Tongue (tissue), 2 donors: ENCODE results near the gene TOX3. TPM values are rescaled to one million over a fixed set of nuclear protein-coding genes. Genes with fewer than 3 reads are reported as not detected.
A peak's percentile ranks its signal among the peaks of the same experiment; 100 is the strongest.

Experiments
- DNase-seq: peaks from one replicate; pipeline ENCODE4 v3.0.0-alpha.2; 2015
- total RNA-seq: library from RNA; depleted of rRNA; stranded (reverse); fragments of >200 nt; gene quantifications from one replicate; pipeline ENCODE4 v1.2.3, GENCODE V29; 2014

TOX3 gene
- total RNA-seq, 1 donor from 2014 or later, result 0.31 TPM

- no peak for DNase-seq
Measured at GRCh38 chr16:52492789-52493357, 54.1 kb downstream of the TOX3 start.

GRCh38 chr16:52491216-52491615 lies 55.7 kb downstream of the TOX3 start:
- no peak for DNase-seq

DNA sequence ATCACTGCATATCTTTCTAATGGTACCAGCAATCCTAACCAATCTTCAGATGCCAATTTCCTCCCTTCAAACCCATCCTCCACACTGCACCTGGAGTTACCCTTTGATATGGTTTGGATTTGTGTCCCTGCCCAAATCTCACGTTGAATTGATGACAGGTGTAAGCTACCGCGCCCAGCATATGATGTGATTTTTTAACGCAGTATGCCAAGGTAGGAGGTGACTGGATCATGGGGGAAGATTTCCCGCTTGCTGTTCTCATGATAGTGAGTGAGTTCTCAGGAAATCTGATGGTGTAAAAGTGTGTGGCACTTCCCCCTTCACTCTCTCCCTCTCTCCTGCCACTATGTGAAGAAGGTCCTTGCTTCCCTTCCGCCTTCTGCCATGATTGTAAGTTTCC lies 57.0 kb downstream of the TOX3 start:
- no peak for DNase-seq

DNA sequence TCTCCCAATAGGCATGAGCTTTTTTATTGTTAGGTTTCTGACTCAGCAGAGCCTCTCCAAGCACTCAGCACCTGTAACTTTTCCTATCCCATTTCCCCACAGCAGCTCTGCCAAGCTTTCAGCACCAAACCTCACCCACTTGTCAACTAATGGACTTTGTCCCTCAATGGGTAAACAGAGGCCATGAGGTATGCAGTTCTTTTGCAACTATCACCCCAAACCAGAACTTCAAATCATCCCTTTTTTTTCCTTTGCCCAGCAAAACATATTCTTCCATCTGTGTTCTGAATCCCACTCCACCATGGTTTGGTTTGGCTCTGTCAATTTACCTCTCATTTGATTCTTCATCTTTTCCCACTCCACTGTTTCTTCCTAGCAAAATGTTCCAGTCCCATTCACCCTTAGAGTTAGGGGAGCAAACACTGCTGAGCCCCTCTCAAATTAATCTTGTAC lies 58.1 kb downstream of the TOX3 start:
- no peak for DNase-seq

DNA sequence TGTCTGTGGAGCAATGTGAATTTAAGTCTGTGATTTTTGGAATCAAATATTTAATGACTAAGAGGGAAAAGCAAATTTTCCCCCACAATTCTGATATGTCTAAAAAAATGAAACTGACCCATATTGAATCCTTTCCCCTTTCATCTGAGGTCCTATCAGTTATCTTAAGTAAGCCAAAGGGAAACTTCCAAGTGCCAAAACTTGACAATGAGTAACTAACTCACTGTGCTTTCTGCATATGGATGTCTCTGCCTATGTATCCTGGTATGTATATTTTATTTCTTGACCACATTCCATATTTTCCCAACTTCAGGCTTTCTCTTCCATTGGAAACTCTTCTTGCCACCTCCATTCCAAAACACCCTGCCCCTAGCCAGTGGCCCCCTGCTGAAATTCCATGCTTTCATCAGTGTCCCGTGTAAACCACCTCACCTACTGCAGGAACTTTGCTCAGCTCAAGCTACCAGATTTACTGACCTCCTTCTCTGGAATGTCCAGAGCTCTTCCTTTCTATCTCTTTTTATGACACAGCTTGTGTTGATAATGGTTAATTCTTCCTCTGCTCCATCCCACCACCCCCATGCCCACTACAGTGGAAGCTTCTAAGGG lies 59.0 kb downstream of the TOX3 start:
- DNase-seq, result no peak

GRCh38 chr16:52480237-52480636 lies 66.7 kb downstream of the TOX3 start:
- no peak for DNase-seq

DNA sequence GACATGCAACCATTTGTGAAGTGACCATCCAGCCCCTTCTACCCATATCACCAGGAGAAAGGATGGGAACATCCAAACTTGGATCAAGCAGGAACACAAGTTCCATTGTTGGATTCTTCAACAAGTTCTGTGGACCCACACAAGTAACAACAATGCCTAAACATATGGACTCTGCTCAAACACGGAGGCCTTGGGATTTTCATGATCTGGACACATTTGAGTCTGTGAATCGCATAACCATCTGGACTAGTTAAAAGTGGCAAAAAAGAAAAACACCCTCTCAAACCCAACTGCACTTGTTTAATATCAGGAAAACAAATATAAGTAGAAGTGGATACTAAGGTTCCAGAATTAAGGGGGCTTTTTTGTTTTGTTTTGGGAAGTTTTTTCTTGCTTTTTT lies 70.8 kb downstream of the TOX3 start:
- no peak for DNase-seq

GRCh38 chr16:52474679-52475078 lies 72.3 kb downstream of the TOX3 start:
- no peak for DNase-seq

DNA sequence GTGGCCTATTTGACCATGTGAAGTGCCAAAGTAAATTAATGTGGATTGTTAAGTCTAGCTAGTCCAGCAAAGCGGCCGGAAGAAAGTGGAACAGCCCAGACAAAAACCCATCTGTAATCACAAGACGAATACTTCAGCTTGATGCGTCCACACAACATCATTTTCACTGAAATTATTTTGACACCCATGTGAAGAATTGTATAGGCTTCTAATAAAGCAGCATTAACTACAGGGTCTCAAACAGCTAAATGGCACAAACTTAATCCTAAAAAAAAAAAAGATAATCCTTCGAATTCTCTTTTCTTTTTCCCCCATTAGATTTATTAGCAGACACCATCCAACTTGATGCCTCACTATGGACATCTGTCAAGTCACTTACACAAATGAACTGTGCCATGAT lies 73.8 kb downstream of the TOX3 start:
- DNase-seq, result no peak

- no peak for DNase-seq
Measured at GRCh38 chr16:52471650-52472370, 75.1 kb downstream of the TOX3 start.

- no peak for DNase-seq
Measured at GRCh38 chr16:52470585-52470984, 76.4 kb downstream of the TOX3 start.

DNA sequence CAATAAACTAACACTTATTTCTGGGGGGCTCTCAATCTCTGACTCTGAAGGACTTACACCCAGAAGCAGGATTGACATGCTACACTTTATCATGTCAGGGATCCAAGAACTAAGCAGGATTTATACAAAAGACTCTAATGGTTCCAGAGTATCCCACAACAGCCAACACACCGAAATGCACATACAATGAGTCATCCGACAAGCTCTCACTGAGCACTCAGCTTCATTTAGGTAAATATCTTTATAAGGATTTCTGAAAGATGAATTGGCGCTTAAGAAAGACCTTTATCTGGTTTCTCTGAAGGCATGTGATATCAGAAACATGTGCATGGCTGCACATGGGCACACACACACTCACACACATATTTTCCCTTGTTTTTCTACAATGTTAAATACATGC lies 77.2 kb downstream of the TOX3 start:
- no peak for DNase-seq

DNA sequence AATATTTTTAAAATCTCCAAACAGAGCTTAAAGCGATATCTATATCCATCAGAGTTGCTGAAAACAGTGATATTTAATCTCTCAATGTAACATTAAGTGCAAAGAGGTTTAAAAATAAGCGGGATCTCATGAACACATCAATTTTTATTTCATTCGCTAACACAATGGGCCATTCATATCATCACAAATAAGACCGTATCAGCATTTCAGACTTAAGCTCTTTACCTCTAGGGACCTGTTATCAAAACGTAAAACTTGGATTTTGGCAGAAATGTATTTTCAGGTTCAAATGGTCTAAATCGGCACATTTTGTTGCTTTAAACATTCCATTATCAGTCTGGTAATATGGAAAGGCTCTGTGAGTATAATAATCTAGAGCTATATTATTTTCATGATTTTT lies 77.9 kb downstream of the TOX3 start:
- no peak for DNase-seq

- no peak for DNase-seq
Measured at GRCh38 chr16:52467753-52468152, 79.2 kb downstream of the TOX3 start.

DNA sequence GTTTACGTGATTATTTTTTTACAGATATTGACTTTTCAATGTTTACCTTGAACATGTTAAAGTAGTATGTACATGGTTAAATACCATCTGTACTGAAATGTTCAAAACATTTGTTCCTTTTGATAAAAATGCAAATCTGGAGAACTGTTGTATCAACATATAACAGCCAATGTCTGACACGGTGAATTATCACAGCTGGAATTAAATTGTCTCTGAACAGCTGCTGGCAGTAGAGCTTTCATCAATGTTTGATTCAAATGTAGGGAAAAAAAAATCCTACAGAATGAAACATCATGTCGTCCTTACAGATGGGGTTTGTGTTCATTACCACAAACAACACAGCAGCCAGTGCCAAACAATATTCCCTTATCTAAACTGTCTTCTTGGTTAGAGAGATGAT lies 79.9 kb downstream of the TOX3 start:
- peak; percentile 60 for DNase-seq

- peak; percentile 18 for DNase-seq
Measured at GRCh38 chr16:52465711-52466267, 81.2 kb downstream of the TOX3 start.

DNA sequence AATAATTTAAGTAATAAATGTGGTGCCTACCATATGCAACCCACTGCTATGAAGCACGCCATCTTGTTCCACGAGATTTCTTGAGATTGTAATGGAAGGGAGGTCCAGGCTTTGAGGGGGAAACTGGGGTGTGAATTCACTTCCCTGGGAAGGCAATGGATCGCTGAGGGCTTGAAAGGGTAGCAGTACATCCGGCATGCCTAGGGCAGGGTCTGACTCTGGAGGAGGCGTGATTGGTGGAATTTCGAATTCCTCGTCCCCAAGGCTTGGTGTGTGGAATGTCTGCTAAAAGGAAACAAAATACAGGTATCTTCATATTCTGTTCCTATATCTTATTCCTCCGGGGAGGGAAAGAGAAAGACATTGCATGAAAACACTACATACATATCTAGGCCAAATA lies 83.0 kb downstream of the TOX3 start:
- DNase-seq, result no peak

DNA sequence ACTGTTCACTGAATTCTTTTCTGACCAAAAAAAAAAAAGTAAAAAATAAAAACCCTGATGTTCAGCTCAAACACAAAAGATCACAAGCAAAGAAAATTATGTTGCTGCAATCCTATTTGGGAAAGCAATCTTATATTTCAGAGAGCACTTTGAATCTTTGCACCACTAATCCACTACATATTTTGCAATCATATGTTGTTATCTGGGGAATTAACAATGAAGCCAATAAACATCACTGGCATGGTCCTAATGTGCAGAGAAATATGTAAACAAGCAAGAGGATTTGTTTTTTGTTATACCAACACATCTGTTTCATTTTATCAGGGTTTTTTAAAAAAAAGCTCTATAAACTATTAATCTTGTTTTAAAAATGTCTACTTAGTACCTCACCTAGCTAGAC lies 84.1 kb downstream of the TOX3 start:
- DNase-seq, result no peak

DNA sequence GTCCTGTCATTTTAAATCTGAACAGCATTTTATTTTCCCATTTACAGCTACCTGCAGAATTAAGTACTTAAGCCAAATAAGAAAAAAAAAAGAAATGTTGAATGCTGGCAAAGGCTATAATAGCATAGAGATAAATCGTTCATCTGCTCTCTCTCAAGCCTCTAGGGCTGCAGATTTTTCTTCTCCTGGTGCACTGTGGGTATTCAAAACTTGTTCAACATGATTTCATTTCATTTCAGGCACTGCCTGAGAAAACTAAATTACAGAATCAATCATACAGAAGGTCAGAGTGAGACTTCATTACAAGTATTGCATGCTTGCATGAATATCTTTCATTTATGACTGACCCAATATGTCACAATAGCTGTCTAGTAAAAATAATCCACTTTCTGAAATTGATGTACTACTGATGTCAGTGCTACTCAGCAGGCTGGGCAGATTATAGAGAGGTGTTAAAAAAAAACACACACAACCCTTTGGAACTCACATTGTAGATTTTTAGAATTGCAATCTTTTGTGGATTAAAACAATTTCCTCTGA lies 86.2 kb downstream of the TOX3 start:
- DNase-seq, result no peak

GRCh38 chr16:52456368-52456767 lies 90.6 kb downstream of the TOX3 start:
- DNase-seq, result no peak

DNA sequence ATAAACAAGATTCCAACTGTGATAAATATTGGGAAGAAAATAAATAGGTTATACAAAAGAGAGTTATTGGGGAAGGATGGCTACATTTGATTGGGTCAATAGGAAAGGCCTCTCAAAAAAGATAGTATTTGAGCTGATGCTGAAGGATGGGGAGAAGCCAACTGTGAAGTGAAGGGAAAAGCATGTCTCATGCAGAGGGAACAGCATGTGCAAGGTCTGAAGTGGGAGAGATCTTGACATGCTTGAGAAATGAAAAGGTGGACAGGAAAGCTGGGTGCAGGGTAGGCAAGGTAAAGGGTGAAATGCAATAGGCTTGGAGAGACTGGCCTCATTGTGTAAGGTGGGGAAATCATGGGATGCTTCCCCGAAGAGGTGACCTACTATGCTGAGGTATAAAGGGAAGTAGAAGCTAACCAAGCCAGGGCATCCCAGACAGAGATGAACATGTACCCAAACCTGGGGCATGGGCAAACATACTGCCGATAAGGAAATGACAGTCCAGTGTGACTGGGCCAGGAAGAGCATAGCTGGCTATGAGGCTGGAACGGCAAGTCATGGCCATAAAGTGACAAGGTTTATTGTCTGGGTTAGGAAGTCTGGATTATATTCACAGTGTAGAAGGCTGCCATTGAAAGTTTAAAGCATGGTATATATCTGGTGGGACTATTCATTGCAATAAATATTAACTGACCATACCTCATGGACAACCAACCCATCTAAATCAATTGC lies 91.2 kb downstream of the TOX3 start:
- no peak for DNase-seq

DNA sequence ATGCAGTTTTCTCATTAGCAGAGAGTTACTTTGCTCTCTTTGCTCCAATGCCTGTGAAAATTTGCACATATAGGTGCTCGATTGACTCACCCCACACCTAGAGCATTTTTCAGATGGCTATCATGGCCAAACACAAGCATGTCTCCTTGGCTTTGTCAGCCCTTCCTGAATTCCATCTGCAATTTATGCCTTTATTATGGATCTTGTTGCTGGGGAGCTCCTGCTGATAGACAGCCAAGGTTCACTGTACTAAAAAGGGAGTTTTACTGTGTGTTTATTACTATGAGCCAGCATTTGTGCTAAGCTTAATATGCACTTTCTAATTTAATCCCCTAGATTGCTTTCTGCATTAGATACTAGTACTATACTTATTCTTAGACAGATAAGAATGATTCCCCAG lies 93.3 kb downstream of the TOX3 start:
- no peak for DNase-seq

DNA sequence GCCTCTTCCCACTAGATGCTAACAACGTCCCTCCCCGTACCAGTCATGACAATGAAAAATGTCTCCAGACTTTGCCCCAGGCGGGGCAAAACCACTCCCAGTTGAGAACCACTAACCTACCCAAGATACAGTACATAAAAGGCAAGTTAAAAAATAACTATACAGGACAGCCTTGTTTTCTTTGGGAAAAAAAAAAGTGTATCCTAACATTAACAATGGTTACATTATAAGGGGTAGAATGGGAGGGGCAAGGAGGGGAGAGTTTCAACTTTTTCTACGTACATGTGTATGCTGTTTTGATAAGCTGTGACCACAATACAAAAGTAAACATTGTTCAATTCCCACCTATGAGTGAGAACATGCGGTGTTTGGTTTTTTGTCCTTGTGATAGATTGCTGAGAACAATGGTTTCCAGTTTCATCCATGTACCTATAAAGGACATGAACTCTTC lies 94.9 kb downstream of the TOX3 start:
- no peak for DNase-seq
